Psoas muscle (tissue), 8 donors: ENCODE data around the gene EYS. TPM values are rescaled to one million over a fixed set of nuclear protein-coding genes. Genes with fewer than 3 reads are reported as not detected.

Source experiments
- ATAC-seq, 4 donors: fragments of 200-7000 bp; cut with Tn5 transposase; one replicate each; pipeline ENCODE4 v1.9.1; 2020; ENCODE audit warnings: moderate library complexity in 3 of 4, mild to moderate bottlenecking in 2 of 4
- DNase-seq, 2 donors: peaks; one replicate each; pipeline ENCODE4 v3.0.0-alpha.2; 2020
- H3K27ac ChIP-seq: fragments of 200-600 bp; one replicate; pipeline ENCODE4 v1.8.0; 2022
- H3K27me3 ChIP-seq, 3 donors: fragments of 200-600 bp in 1 of 3; one replicate each; pipeline versions ENCODE4 v1.6.1 to v1.8.0; 2013 to 2022; ENCODE audit warnings: low read length in 2 of 3, mild to moderate bottlenecking in 2 of 3, moderate library complexity in 1 of 3; ENCODE audit not compliant: insufficient read depth in 3 of 3
- H3K36me3 ChIP-seq, 2 donors: fragments of 200-600 bp in 1 of 2; one replicate each; pipeline versions ENCODE4 v1.6.1 to v1.8.0; 2013 to 2022; ENCODE audit warnings: low read depth in 1 of 2, mild to moderate bottlenecking in 1 of 2, moderate library complexity in 1 of 2; ENCODE audit not compliant: insufficient read depth in 1 of 2
- H3K4me1 ChIP-seq: fragments of 200-600 bp; one replicate; pipeline ENCODE4 v1.8.0; 2022
- H3K4me3 ChIP-seq: fragments of 200-600 bp; one replicate; pipeline ENCODE4 v1.8.0; 2022; ENCODE audit warnings: mild to moderate bottlenecking
- H3K9me3 ChIP-seq: fragments of 200-600 bp; one replicate; pipeline ENCODE4 v1.8.0; 2022
- CTCF ChIP-seq: fragments of 200-600 bp; IDR thresholded peaks from one replicate; pipeline ENCODE4 v1.8.0; 2022; ENCODE audit warnings: antibody characterized with exemption
- WGBS, 3 donors: extraction: QIAGEN DNeasy Blood & Tissue Kit; methylation state at CpG; one replicate each; pipeline versions ENCODE4 v1.1.6 to v1.1.7; 2013; 5-methylcytosine and 5-hydroxymethylcytosine counted together
- intact Hi-C, 2 donors: fragments of 100-400 bp; cut with DNase I; formaldehyde crosslinking; loops; one replicate each; pipeline versions ENCODE4 v1.11.0 to v1.14.2; 2022
- polyA plus RNA-seq, 3 donors: library from polyadenylated mRNA; stranded (reverse); fragments of 200-250 nt; gene quantifications; one replicate each; pipeline ENCODE4 v1.2.3, GENCODE V29; 2013
- total RNA-seq, 4 donors: library from RNA; stranded (reverse); fragmentation: NEBNext Ultra II Directional in 2 of 4; extraction: Animal tissue kit (Norgen Biotek cat#: 25700) in 2 of 4; gene quantifications; one replicate each; pipeline versions ENCODE4 v1.2.1 to v1.2.4, GENCODE V29; 2021 to 2023
- donor health status: healthy with polysubstance abuse.
- donor health status: DM: no; HTN: no; CAD: no; lungs with moderate emphysema.
- donor health status: Bipolar disorder and iron deficiency.
- donor health status: healthy.
- donor health status: DM: yes; HTN: yes; CAD: no.
- donor health status: DM: no; HTN: no; CAD: no.
- donor health status: DM: no; HTN: no; CAD: no.
- donor health status: DM: yes; HTN: yes; CAD: no.

The EYS gene
- total and polyA plus RNA-seq, 7 donors, result under 0.01 TPM; not detected in 6

DNA sequence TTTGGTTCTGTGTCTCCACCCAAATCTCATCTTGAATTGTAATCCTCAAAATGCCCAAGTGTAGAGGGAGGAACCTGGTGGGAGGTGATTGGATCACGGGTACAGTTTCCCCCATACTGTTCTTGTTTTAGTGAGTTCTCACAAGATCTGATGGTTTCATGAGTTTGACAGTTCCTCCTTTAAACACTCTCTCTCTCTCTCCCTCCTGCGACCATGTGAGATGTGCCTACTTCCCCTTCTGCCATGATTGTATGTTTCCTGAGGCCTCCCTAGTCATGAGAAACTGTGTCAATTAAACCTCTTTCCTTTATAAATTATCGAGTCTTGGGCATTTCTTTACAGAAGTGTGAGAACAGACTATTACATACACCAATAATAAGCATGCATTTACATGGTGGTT lies 12.1 kb upstream of the EYS start:
- Histone ChIP-seq H3K27me3 (no peaks in the 10 kb centered on the region), H3K4me1 (no peaks in the 10 kb centered on the region), H3K4me3 (no peak overlapping the region), H3K27ac (no peak overlapping the region), H3K9me3 (no peaks in the 10 kb centered on the region), H3K36me3 (no peaks in the 10 kb centered on the region)
- intact Hi-C loops, result no loop called here
- no peak for DNase-seq
- ATAC-seq, result no peak
- WGBS, 3 donors, result 65 to 67% (median 66%) methylated on average over 3 of the region's 3 CpGs
- TF ChIP-seq CTCF, result no peak

DNA sequence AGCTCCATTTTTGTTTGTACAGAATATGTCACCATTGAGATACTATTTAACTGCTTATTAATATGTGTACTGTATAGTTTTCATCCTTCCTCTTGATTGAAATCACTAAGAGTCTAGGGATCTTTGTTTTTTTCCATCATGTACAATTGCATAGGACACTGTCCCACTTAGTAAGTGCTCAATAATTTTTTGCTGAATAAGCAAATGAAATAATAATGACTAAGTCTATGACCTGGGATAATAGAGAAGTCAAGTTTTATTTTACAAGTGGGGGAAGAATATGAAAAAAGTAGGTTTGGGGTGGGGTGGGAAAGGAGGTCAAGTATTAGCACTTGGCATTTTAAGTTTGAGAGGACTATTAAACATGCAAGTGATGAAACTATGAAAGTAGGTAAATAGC lies 4.5 kb upstream of the EYS start:
- H3K27me3 ChIP-seq, result no peaks in the 10 kb centered on the region
- ATAC-seq (no peak), DNase-seq (no peak)
- no peak for TF ChIP-seq CTCF
- no peak overlapping the region for H3K27ac ChIP-seq
- intact Hi-C loops, result no loop called here
- H3K9me3 ChIP-seq, result no peaks in the 10 kb centered on the region
- no peak overlapping the region for H3K4me3 ChIP-seq
- no peaks in the 10 kb centered on the region for H3K36me3 ChIP-seq
- no peaks in the 10 kb centered on the region for H3K4me1 ChIP-seq

- Histone ChIP-seq H3K36me3 (no peaks in the 10 kb centered on the region), H3K9me3 (no peaks in the 10 kb centered on the region), H3K4me1 (no peaks in the 10 kb centered on the region), H3K27ac (no peak overlapping the region), H3K27me3 (no peaks in the 10 kb centered on the region), H3K4me3 (no peak overlapping the region)
- no peak for DNase-seq
- ATAC-seq, result no peak
- 86 to 89% (median 86%) methylated on average over 5 of the region's 5 CpGs for WGBS, 3 donors
- no peak for TF ChIP-seq CTCF
- intact Hi-C loops, result no loop called here
Measured at GRCh38 chr6:65709099-65709830, 2.2 kb upstream of the EYS start.

GRCh38 chr6:65708162-65708561 lies 1.1 kb upstream of the EYS start:
- Histone ChIP-seq H3K36me3 (no peaks in the 10 kb centered on the region), H3K4me3 (no peak overlapping the region), H3K9me3 (no peaks in the 10 kb centered on the region), H3K4me1 (no peaks in the 10 kb centered on the region), H3K27me3 (no peaks in the 10 kb centered on the region), H3K27ac (no peak overlapping the region)
- DNase-seq (no peak), ATAC-seq (no peak)
- TF ChIP-seq CTCF, result no peak
- WGBS, 3 donors, result 88 to 89% (median 88%) methylated on average over 1 of the region's 1 CpG
- intact Hi-C loops, result no loop called here

- H3K9me3 ChIP-seq, result no peaks in the 10 kb centered on the region
- DNase-seq (no peak), ATAC-seq (no peak)
- intact Hi-C loops, result no loop called here
- TF ChIP-seq CTCF, result no peak
- H3K27me3 ChIP-seq, result no peaks in the 10 kb centered on the region
- no peak overlapping the region for H3K27ac ChIP-seq
- H3K4me1 ChIP-seq, result no peaks in the 10 kb centered on the region
- no peaks in the 10 kb centered on the region for H3K36me3 ChIP-seq
- WGBS, 3 donors, result 38 to 52% (median 46%) methylated on average over 3 of the region's 3 CpGs
- H3K4me3 ChIP-seq, result no peak overlapping the region
Measured at GRCh38 chr6:65706436-65706835, 590 bp downstream of the EYS start.
